8988T (cell line): Measurements from ENCODE around the gene EDA.
"Not testable (repeated sequence)": the region's sequence is repeated elsewhere in the genome, so short reads cannot be mapped to it uniquely, and the experiment has no call there.

Source experiments
- DNase-seq: peaks from one replicate; pipeline ENCODE4 v3.0.0; 2011

Gene EDA

GRCh38 chrX:69961365-69962072 is 345.6 kb downstream of the EDA start:
- no peak for DNase-seq

- no peak for DNase-seq
These were observed 353.0 kb downstream of the EDA start for GRCh38 chrX:69968950-69969349.

- no peak for DNase-seq
These were observed 353.5 kb downstream of the EDA start for GRCh38 chrX:69969460-69969859.

GRCh38 chrX:69987691-69988090 is 371.8 kb downstream of the EDA start:
- no peak for DNase-seq

- no peak for DNase-seq
These were observed 373.1 kb downstream of the EDA start for GRCh38 chrX:69988955-69989394.

- DNase-seq, result no peak
These were observed 375.8 kb downstream of the EDA start for GRCh38 chrX:69991685-69992084.

GRCh38 chrX:69993494-69993893 is 377.6 kb downstream of the EDA start:
- DNase-seq, result no peak

GRCh38 chrX:69995362-69996112 is 379.6 kb downstream of the EDA start:
- DNase-seq, result no peak

GRCh38 chrX:69996113-69996468 is 380.2 kb downstream of the EDA start:
- DNase-seq, result no peak

GRCh38 chrX:69998299-69998698 is 382.4 kb downstream of the EDA start:
- not testable (repeated sequence) for DNase-seq

- DNase-seq, result no peak
These were observed 385.4 kb downstream of the EDA start for GRCh38 chrX:70001269-70001668.

GRCh38 chrX:70001708-70002341 is 385.9 kb downstream of the EDA start:
- no peak for DNase-seq

GRCh38 chrX:70007946-70008345 is 392.0 kb downstream of the EDA start:
- no peak for DNase-seq

- no peak for DNase-seq
These were observed 393.1 kb downstream of the EDA start for GRCh38 chrX:70009049-70009448.

GRCh38 chrX:70009970-70010369 is 394.1 kb downstream of the EDA start:
- no peak for DNase-seq

- no peak for DNase-seq
These were observed 396.8 kb downstream of the EDA start for GRCh38 chrX:70012756-70013155.

GRCh38 chrX:70013466-70014381 is 397.8 kb downstream of the EDA start:
- no peak for DNase-seq

GRCh38 chrX:70016513-70016912 is 400.6 kb downstream of the EDA start:
- DNase-seq, result no peak

- DNase-seq, result no peak
These were observed 406.7 kb downstream of the EDA start for GRCh38 chrX:70022616-70023015.

GRCh38 chrX:70025464-70025863 is 409.6 kb downstream of the EDA start:
- DNase-seq, result no peak

GRCh38 chrX:70026112-70026850 is 410.4 kb downstream of the EDA start:
- no peak for DNase-seq

GRCh38 chrX:70026851-70027200 is 410.9 kb downstream of the EDA start:
- no peak for DNase-seq
